Measurements from ENCODE around the gene TIGD7.

TIGD7 gene

DNA sequence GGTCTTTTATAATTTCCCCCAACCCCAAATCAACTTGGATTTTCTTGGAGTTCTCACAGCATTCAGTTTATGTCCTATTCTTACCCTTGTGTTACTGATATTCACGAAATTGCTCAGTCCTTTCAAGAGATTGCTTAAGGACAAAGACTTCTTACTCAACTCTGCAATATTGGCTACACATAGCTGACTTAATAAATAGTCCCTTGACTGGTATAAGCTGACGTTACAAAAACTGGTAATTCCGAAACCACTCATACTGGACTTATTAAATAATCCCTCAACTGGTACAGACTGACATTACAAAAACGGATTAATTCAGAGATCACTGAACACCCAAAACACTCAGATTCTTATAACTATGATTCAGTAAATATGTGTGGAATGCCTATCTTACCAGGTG, 860 bp downstream of the TIGD7 start:
- Histone ChIP-seq H4K20me1 (ENCODE audit: low read depth, low read length) (no peaks in the 10 kb centered on the region), H3K9me3 (ENCODE audit: insufficient read depth, low read length) (no peaks in the 10 kb centered on the region), H3F3A (ENCODE audit: insufficient read depth) (no peaks in the 10 kb centered on the region), H3K4me2 (ENCODE audit: low read depth, low read length, poor library complexity, severe bottlenecking) (no peak overlapping the region), H3K4me3 (ENCODE audit: insufficient read depth, low read length, poor library complexity, severe bottlenecking) (no peak overlapping the region), H3K27me3 (ENCODE audit: low read length) (no peaks in the 10 kb centered on the region), H3K27ac (ENCODE audit: low read depth, low read length) (no peak overlapping the region), H3K79me2 (ENCODE audit: insufficient read depth, low read length) (no peaks in the 10 kb centered on the region), H2AFZ (ENCODE audit: low read depth, low read length, severe bottlenecking) (no peak overlapping the region), H3K9ac (ENCODE audit: low read length) (no peak overlapping the region), H3K9me2 (replicated peaks; ENCODE audit: insufficient read depth, low read length) (no peaks in the 10 kb centered on the region), H3K36me3 (ENCODE audit: low read length) (no peaks in the 10 kb centered on the region)
- TF ChIP-seq, protein P1, sequence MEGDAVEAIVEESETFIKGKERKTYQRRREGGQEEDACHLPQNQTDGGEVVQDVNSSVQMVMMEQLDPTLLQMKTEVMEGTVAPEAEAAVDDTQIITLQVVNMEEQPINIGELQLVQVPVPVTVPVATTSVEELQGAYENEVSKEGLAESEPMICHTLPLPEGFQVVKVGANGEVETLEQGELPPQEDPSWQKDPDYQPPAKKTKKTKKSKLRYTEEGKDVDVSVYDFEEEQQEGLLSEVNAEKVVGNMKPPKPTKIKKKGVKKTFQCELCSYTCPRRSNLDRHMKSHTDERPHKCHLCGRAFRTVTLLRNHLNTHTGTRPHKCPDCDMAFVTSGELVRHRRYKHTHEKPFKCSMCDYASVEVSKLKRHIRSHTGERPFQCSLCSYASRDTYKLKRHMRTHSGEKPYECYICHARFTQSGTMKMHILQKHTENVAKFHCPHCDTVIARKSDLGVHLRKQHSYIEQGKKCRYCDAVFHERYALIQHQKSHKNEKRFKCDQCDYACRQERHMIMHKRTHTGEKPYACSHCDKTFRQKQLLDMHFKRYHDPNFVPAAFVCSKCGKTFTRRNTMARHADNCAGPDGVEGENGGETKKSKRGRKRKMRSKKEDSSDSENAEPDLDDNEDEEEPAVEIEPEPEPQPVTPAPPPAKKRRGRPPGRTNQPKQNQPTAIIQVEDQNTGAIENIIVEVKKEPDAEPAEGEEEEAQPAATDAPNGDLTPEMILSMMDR (IDR thresholded peaks at IDR 0.05; ENCODE audit: insufficient read depth, low read length, poor library complexity, severe bottlenecking): no peak
- TF ChIP-seq EZH2phosphoT487 (conservative IDR thresholded peaks at IDR 0.05; ENCODE audit: low read length): no peak

- Histone ChIP-seq H3K27ac (ENCODE audit: low read depth, low read length) (no peak overlapping the region), H2AFZ (ENCODE audit: low read depth, low read length, severe bottlenecking) (no peak overlapping the region), H3K9ac (ENCODE audit: low read length) (no peak overlapping the region), H3K9me2 (replicated peaks; ENCODE audit: insufficient read depth, low read length) (no peaks in the 10 kb centered on the region), H3F3A (ENCODE audit: insufficient read depth) (no peaks in the 10 kb centered on the region; the same call in 1 of the 2 replicates), H3K4me2 (ENCODE audit: low read depth, low read length, poor library complexity, severe bottlenecking) (no peak overlapping the region), H3K79me2 (ENCODE audit: insufficient read depth, low read length) (peaks cover 25% of the 10 kb centered on the region; the same call in 1 of the 2 replicates), H3K36me3 (ENCODE audit: low read length) (peaks cover 13% of the 10 kb centered on the region; the same call in 1 of the 2 replicates), H3K9me3 (ENCODE audit: insufficient read depth, low read length) (no peaks in the 10 kb centered on the region), H3K4me3 (ENCODE audit: insufficient read depth, low read length, poor library complexity, severe bottlenecking) (no peak overlapping the region), H3K27me3 (ENCODE audit: low read length) (no peaks in the 10 kb centered on the region), H4K20me1 (ENCODE audit: low read depth, low read length) (no peaks in the 10 kb centered on the region)
- no peak for TF ChIP-seq EZH2phosphoT487 (conservative IDR thresholded peaks at IDR 0.05; ENCODE audit: low read length)
- TF ChIP-seq, protein P1 (IDR thresholded peaks at IDR 0.05; ENCODE audit: insufficient read depth, low read length, poor library complexity, severe bottlenecking): no peak
Measured at GRCh38 chr16:3295783-3296182, 9.4 kb downstream of the TIGD7 start.

GRCh38 chr16:3295209-3295608, 10.0 kb downstream of the TIGD7 start:
- Histone ChIP-seq H3F3A (ENCODE audit: insufficient read depth) (no peaks in the 10 kb centered on the region; the same call in 1 of the 2 replicates), H3K36me3 (ENCODE audit: low read length) (peaks cover 19% of the 10 kb centered on the region), H4K20me1 (ENCODE audit: low read depth, low read length) (no peaks in the 10 kb centered on the region), H3K4me3 (ENCODE audit: insufficient read depth, low read length, poor library complexity, severe bottlenecking) (no peak overlapping the region), H3K9me2 (replicated peaks; ENCODE audit: insufficient read depth, low read length) (no peaks in the 10 kb centered on the region), H3K9ac (ENCODE audit: low read length) (no peak overlapping the region), H2AFZ (ENCODE audit: low read depth, low read length, severe bottlenecking) (no peak overlapping the region), H3K9me3 (ENCODE audit: insufficient read depth, low read length) (peaks cover 5% of the 10 kb centered on the region; the same call in 1 of the 2 replicates), H3K4me2 (ENCODE audit: low read depth, low read length, poor library complexity, severe bottlenecking) (no peak overlapping the region), H3K27me3 (ENCODE audit: low read length) (no peaks in the 10 kb centered on the region), H3K79me2 (ENCODE audit: insufficient read depth, low read length) (peaks cover 31% of the 10 kb centered on the region; the same call in 1 of the 2 replicates), H3K27ac (ENCODE audit: low read depth, low read length) (no peak overlapping the region)
- TF ChIP-seq, protein P1 (IDR thresholded peaks at IDR 0.05; ENCODE audit: insufficient read depth, low read length, poor library complexity, severe bottlenecking): no peak
- no peak for TF ChIP-seq EZH2phosphoT487 (conservative IDR thresholded peaks at IDR 0.05; ENCODE audit: low read length)
